Activated T-cell treated with anti-CD3 and anti-CD28 coated beads for 48 hours (primary cell): Measurements from ENCODE around the gene DOCK11.
"Not testable (repeated sequence)": the region's sequence is repeated elsewhere in the genome, so short reads cannot be mapped to it uniquely, and the experiment has no call there.

Experiments
- DNase-seq: peaks from one replicate; pipeline ENCODE4 v3.0.0-alpha.2; 2020; ENCODE audit warnings: low read depth

The DOCK11 gene

DNA sequence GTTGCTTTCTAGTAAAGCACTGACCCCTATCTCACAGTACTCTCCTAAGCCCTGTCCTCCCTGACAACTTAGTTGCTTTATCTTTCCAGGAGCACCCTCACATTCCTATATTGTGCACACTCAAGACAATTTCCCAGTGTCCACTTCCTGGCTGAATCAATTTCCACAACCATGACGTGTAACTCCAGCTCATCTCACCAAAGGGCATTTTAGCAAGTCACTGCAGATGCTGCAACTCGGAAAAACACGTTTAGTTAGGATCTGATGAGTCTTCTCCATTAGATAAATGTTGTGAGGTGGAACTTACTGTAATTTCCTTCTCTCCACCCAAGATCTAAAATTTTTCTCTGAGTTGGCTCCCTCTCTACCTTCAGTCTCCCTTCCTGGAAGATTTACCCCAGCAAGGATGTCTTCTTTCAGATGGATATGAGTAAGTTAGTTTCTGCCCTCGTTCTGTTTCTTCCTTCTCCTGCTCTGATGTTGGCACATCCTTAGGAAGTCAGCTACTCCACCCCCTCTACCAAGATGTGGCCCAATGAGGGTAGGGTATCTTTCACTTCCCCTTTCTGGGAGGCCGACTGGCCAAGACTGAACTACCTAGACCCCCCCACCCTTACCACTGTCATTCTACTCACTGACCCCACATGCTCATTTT, 203.0 kb downstream of the DOCK11 start:
- no peak for DNase-seq

DNA sequence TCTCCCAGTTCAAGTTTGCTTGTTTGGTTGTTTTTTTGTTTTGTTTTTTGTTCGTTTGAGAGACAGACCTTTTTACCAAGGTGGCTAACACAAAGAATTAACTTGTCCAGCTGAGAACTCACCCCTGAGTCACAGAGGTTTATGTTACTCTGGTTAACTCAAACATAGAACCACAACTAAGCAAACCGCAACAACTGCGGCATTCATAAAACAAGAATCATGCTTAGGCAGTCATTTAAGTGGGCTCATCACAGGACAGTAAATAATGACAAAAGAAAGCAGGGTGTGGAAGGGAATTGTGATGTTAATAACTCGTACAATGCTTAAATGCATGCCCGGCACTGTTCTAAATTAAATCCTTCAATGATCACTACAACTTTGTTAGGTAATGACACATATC, 207.1 kb downstream of the DOCK11 start:
- DNase-seq: no peak

DNA sequence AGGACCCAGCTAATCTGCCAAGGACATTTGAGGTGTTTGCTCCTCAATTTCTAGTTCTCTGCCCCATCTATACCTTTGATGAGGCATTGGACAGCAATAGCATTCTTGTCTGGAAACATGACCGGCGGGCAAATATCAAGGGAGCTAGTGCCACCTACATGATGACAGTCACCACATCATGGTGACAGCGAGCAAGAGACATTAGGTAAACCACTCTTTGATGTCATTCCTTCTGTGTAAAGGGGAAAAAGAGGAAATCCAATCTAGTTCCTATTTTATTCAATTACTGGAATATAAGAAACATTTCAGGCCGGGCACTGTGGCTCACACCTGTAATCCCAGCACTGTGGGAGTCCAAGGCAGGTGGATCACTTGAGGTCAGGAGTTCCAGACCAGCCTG, 211.1 kb downstream of the DOCK11 start:
- no peak for DNase-seq

DNA sequence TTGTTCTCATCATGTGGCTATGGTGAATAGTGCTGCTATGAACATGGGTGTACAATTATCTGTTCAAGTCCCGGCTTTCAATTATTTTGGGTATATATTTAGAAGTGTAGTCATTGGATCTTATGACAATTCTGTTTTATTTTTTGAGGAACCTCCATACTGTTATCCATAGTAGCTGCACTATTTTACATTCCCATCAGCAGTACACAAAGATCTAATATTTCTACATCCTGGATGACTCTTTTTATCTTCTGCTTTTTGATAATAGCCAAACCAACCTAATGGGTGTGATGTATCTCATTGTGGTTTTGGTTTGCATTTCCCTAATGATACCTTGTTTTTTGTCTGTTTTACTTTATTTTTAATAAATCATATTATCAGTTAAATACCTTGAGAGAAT, 218.9 kb downstream of the DOCK11 start:
- DNase-seq: no peak

DNA sequence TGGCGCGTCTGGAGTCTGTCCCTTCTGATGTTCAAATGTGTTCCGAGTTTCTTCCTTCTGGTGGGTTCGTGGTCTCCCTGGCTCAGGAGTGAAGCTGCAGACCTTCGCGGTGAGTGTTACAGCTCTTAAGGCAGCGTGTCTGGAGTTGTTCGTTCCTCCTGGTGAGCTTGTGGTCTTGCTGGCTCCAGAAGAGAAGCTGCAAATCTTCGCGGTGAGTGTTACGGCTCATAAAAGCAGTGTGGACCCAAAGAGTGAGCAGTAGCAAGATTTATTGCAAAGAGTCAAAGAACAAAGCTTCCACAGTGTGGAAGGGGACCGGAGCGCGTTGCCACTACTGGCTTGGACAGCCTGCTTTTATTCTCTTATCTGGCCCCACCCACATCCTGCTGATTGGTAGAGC, 220.3 kb downstream of the DOCK11 start:
- DNase-seq: not testable (repeated sequence)

DNA sequence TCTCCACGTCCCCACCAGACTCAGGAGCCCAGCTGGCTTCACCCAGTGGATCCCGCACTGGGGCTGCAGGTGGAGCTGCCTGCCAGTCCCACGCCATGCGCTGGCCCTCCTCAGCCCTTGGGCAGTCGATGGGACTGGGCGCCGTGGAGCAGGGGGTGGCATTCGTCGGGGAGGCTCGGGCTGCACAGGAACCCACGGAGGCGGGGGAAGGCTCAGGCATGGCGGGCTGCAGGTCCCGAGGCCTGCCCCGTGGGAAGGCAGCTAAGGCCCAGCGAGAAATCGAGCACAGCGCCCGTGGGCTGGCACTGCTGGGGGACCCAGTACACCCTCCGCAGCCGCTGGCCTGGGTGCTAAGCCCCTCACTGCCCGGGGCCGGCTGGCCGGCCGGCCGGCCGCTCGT, 221.2 kb downstream of the DOCK11 start:
- DNase-seq: not testable (repeated sequence)

DNA sequence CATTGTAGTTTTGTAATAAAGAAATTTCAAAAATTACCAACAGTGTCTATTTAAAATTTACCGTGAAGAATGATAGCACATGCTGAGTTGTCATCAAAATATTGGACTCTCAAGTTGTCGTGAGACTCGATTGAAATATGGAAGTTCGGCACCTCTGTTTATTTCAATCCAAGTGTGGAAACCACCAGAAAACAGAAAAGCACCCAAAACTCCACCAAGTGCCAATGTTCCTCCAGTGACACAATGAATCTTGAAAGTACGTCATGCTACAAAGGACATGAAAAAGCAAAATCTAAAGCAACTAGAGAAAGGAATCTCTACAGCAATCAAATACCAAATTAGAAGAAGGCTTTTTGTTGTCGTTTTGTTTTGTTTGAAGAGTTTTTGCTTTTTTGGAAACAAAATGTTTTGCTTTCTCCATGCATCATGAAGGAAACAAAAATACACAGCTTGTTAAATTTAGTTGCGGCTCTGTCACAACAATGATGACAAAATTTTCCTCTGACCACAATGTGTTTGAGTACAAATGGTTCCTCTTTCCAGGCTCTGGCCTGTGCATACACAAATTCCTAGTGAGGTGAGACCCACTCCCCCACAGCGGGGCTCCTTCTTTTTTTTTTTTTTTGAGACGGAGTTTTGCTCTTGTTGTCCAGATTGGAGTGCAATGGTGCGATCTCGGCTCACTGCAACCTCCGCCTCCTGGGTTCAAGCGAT, 222.2 kb downstream of the DOCK11 start:
- no peak for DNase-seq

DNA sequence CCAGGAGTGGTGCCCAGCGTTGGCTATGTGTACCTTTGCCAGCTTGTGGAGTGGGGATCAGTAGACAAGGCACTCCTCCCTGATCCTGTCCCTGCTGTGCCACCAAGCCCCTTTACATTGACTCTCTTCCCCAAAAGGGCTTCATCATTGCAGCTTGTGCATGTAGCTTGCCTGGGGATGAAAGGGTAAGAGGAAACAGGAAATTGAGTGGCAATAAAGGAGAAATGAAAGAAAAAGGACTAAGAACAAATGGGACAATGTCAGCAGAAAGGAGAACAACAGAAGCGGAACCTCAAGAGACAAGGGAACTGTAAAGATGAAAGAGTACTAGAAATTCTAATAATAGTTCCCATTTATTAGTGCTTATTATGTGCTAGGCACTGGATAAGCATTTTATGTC, 223.1 kb downstream of the DOCK11 start:
- DNase-seq: no peak

DNA sequence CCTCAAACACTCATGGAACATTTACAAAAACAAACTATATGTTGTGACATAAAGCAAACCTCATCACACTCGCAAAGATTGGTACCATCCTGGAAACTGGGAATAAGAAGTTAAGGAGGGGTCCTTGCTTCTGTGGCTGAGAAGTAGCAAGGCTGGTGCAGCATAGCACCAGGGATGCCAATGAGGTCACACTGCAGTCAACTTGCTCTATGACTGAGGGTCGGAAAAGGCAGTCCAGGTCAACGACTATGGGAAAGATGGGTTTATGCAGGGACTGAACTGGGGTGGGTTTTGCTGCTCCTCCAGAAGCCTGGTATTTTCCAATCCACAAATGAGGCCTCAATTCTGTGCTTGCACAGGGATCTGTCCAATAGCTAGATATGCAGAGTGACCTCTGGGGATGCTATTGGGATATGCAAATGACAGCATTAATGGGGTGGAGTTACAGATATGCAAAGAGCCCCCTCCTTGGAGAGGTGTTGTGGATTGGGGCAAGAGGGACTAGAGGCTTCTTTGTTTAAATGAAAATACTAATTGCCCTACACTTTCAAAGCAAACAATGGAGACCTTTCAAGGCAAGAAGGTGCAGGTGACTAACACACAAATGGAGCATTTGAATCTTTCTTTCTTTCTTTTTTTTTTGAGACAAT, 224.6 kb downstream of the DOCK11 start:
- no peak for DNase-seq

DNA sequence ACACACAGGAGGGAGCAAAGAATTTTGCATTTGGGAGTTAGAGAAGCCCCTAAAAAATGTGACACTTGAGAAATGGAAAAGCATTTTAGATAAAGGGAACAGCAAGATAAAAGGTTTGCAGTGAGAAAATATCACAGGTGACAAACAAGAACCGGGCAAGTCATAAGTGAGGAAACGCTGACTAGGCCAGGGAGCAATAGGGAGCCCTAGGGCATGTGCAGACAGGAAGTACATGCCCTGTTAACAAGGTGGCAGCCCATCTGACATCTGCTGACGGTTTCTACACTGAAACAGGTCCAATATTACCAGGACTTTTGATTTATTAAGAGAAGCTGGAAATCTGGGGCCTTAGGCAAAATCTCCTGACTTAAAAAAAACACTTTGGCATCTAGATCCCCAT, 227.8 kb downstream of the DOCK11 start:
- DNase-seq: no peak

DNA sequence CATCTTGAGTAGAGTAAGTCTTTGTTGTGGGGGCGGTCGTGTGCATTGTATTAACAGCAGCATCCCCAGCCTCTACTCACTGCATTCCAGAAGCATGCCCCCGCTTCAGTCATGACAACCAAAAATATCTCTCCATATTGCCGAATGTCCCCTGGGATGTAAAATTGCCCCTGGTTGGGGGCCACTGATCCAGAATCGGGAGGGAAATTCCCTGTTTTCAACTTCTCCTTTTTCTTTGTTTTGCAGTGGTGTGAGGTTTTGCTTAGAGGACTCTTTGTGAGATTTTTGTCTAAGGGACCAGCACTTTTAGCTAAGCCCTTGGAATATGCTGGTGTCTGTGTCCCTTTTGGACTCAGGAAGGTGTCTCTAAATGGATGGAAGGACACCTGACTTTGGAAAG, 228.8 kb downstream of the DOCK11 start:
- no peak for DNase-seq

DNA sequence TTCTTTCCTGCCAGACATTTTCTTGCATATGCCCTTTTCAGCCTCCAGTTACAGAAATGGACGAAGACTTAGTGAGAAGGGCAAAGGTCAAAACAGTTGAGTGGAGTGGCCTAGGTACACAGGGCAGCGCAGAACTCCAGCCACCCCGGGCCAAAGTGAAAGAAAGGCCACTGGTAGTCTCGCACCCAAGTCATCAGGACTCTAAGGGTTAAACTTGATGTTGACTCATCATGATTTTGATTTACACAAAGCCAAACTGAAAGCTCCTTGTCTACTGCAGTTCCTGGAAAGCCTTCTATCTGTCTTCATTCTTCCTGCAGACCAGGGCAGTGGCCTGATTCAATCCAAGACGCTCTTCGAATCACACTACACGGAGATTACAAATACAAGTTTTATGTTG, 229.2 kb downstream of the DOCK11 start:
- no peak for DNase-seq

DNA sequence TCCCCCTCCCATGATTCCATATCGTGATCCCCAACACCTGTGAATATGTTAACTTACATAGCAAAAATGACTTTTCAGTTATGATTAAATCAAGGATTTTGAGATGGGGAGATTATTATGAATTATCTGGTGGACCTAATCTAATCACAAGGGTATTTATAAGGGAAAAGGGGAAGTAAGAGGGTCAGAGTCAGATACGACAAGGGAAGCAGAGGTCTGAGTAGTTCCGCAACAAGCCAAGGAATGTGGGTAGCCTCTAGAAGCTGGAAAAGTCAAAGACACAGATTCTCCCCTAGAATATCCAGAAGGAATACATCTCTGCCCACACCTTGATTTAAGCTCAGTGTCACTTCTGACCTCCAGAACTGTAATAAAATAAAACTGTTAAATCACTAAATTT, 230.8 kb downstream of the DOCK11 start:
- DNase-seq: no peak

DNA sequence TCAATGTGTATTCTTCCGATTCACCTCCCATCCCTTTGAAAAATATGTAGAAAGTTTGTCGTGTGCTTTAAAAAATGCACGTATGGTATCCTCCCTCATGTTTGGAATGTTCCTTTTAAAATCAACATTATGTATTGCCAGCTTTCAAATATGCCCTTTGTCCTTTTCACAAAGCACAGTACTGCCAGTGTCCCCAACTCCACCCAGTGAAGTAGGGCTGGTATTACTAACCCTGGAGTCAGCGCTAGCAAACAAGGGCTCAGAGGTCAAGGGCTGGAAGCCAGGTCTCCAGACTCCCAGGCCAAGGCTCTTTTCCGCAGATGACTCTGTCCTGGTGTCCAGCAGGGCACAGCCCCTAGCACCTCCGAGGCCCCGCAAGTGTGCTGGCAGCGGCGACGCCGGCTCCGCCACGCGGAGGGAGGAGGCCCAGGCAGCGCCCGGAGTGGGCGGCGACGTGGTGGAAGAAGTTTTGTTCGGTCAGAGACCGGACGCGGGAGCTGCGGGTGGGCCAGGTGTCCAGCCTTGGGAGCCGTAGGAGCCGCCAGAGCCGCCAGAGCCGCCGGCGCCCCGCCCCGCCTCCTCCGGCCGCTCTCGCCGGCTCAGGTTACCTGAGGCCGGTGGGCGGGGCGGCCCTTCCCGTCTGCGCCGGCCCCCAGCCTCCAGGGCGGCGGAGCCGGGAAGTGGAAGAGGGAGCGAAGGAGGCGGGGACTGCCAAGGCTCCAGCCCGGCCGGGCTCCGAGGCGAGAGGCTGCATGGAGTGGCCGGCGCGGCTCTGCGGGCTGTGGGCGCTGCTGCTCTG, 231.5 kb downstream of the DOCK11 start, which contains the start of gene IL13RA1:
Gene IL13RA1 (plus strand): TSS at position 720 of the 799 bp plus-strand sequence. CDS start 33 bp downstream, at position 753.
- peak; percentile 11 for DNase-seq

DNA sequence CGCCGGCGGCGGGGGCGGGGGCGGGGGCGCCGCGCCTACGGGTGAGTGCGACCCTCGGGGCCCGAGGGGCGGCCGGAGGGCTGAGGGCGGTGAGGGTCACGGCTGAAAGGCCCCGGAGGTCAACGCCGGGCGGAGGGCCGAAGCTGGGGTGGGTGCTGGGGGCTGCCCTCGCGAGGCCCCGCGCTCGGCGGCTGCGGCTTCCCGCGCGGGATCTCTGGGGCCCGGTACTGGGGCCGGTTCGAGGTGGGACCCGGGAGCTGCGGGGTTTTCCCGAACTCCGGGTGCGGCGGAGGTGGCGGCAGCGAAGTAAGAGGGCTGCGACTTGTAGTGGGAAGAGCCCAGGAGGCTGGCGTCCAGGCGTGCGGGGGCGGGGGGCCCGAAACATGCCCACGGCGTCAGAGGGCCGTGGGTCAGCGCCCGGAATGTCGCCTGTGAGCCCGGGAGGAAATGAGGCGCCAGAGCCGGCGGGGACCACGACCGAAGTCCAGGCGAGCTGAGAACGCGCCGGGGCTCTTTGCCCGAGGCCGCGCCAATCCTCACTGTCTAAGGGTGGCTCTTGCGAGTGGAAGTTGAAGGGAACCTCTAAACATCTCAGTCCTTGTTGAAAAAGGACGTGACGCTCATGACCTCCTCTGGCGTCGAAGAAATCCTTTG, 232.2 kb downstream of the DOCK11 start:
- no peak for DNase-seq

DNA sequence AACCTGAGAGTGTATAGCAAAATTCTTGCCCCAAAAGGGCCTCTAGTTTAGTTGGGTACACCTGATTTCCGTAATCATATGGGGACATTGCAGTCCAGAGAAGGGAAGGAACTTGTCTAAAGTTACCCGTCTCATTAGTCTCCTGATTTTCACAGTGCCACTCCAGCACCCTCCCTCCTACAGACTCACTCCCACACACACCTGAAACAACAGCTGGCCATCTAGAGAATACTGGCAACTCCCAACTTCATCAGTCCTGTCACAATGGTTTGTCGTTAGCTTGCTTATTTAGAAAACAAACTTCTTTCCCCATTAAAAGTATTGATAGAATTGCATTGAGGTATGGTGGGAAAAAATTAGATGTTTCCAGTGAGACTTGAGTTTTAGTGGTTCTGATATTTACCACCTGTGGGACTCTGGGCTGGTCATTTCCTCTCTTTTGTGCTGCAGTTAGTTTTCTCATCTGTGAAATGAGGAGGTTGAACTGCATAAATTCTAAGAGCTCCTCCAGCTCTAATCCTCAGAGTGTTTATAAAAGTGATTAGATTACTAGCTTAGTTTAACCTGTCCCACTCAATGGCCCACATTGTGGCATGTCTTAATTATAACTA, 233.5 kb downstream of the DOCK11 start:
- no peak for DNase-seq

DNA sequence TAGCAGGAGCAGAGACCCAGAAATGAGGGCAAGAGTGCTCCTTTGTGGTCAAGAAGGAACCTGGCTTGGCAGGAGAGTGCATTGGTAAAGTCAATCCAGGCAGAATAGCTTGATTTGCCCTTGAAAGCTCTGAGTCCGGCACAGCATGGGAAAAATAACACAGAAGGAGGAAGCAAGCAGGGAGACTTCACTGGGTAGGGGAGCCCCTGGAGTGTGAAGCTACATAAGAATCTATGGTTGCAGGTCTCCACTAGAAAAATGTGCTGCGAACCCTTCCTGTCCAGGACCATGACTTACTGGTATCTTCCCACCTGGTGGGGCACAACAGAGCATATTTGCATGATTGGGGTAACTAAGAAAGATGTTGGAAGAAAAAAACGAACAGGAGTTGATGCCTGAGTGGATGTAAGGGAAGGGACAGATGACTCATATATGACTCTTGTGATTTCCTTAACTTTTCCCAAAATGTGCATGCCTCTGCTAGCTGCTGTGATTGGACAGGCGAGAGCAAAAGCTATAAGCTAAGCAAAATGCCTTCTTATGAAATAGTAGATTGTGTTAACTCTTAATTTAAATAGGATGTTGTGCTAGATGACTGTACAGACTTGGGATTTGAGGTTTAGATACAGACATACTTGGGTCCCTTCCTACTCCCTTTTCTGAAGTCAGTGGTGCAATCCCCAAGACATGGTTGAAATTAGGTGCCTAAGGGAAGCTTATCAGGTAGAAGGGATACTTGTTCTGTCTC, 235.1 kb downstream of the DOCK11 start:
- DNase-seq: no peak

DNA sequence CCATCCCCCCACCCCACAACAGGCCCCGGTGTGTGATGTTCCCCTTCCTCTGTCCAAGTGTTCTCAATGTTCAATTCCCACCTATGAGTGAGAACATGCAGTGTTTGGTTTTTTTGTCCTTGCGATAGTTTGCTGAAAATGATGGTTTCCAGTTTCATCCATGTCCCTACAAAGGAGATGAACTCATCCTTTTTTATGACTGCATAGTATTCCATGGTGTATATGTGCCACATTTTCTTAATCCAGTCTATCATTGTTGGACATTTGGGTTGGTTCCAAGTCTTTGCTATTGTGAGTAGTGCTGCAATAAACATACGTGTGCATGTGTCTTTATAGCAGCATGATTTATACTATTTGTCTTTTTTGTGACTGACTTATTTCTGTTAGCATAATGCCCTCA, 236.9 kb downstream of the DOCK11 start:
- not testable (repeated sequence) for DNase-seq

DNA sequence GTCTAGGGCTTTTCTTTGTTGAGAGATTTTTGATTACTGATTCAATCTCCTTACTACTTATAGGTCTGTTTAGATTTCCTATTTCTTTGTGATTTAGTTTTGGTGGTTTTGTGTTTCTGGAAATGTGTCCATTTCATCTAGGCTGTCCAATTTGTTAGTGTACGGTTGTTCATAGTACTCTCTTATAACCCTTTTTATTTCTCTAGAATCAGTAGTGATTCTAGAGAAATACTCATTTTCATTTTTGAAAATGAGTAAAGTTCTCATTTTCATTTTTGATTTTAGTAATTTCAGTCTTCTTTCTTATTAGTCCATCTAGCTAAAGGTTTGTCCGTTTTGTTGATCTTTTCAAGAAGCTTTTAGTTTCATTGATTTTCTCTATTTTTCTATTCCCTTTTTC, 239.3 kb downstream of the DOCK11 start:
- DNase-seq: no peak
